Pancreas (tissue), 10 donors: ENCODE measurements around the gene NFYC. TPM values are rescaled to one million over a fixed set of nuclear protein-coding genes. Genes with fewer than 3 reads are reported as not detected.
A peak's percentile ranks its signal among the peaks of the same experiment; 100 is the strongest.

Experiments
- ATAC-seq, 4 donors: fragments of 200-7000 bp; cut with Tn5 transposase; one replicate each; pipeline versions ENCODE4 v1.8.0 to v1.9.1; 2020; ENCODE audit warnings: mild to moderate bottlenecking in 4 of 4, moderate library complexity in 4 of 4
- DNase-seq, 6 donors: peaks; one replicate each; pipeline ENCODE4 v3.0.0-alpha.2; 2020
- FAIRE-seq: peaks from 2 replicates; lab custom pipeline; 2012; peaks lifted over from hg19 to GRCh38; lab: Jason Lieb, UNC
- H3K27ac ChIP-seq, 4 donors: fragments of 200-600 bp; sonication (generic); 1 replicate in 3 of 4; 2 replicates in 1 of 4; pipeline versions ENCODE4 v1.5.0 to v1.8.0; 2020
- H3K27me3 ChIP-seq, 4 donors: fragments of 200-600 bp; one replicate each; pipeline ENCODE4 v1.8.0; 2021
- H3K36me3 ChIP-seq, 3 donors: fragments of 200-600 bp; sonication (generic) in 1 of 3; one replicate each; pipeline versions ENCODE4 v1.5.0 to v1.8.0; 2020 to 2021
- H3K4me1 ChIP-seq, 3 donors: fragments of 200-600 bp; one replicate each; pipeline ENCODE4 v1.8.0; 2021
- H3K4me3 ChIP-seq, 4 donors: fragments of 200-600 bp; sonication (generic) in 2 of 4; one replicate each; pipeline versions ENCODE4 v1.5.0 to v1.8.0; 2020 to 2021
- H3K9me3 ChIP-seq, 4 donors: fragments of 200-600 bp; one replicate each; pipeline ENCODE4 v1.8.0; 2021
- WGBS, 2 donors: extraction: QIAGEN DNeasy Blood & Tissue Kit; methylation state at CpG; one replicate each; pipeline ENCODE4 v1.1.7; 2013; 5-methylcytosine and 5-hydroxymethylcytosine counted together
- intact Hi-C, 3 donors: fragments of 100-400 bp; cut with DNase I; formaldehyde crosslinking; loops; one replicate each; pipeline versions ENCODE4 v1.11.1 to v1.14.2; 2022
- polyA plus RNA-seq, 2 donors: library from polyadenylated mRNA; stranded (reverse); fragments of 200-250 nt; gene quantifications; one replicate each; pipeline ENCODE4 v1.2.3, GENCODE V29; 2013
- total RNA-seq, 6 donors: library from RNA; stranded (reverse); fragmentation: NEBNext Ultra II Directional in 4 of 6; extraction: Animal tissue kit (Norgen Biotek cat#: 25700) in 4 of 6; gene quantifications; one replicate each; pipeline versions ENCODE4 v1.2.1 to v1.2.4, GENCODE V29; 2021 to 2023
- TF ChIP-seq, protein P1 (sequence below), 4 donors: fragments of 200-600 bp; sonication (generic) in 3 of 4; IDR thresholded peaks; one replicate each; pipeline versions ENCODE4 v1.5.0 to v1.8.0; 2021; ENCODE audit warnings: antibody characterized with exemption in 4 of 4
- donor health status: healthy with polysubstance abuse.
- donor health status: DM: no; HTN: no; CAD: no; lungs with moderate emphysema.
- donor health status: DM: no; HTN: no; CAD: no.
- donor health status: control.
- donor health status: control.
- donor health status: Bipolar disorder and iron deficiency.
- donor health status: DM: yes; HTN: yes; CAD: no.
- donor health status: DM: no; HTN: no; CAD: no.
- donor health status: DM: no; HTN: no; CAD: no.
- donor health status: DM: yes; HTN: yes; CAD: no.

Gene NFYC
- total and polyA plus RNA-seq, 8 donors, result 21.3 to 39.6 (median 28.2) TPM

GRCh38 chr1:40786995-40787705 is 95.6 kb downstream of the NFYC start:
- TF ChIP-seq, protein P1, sequence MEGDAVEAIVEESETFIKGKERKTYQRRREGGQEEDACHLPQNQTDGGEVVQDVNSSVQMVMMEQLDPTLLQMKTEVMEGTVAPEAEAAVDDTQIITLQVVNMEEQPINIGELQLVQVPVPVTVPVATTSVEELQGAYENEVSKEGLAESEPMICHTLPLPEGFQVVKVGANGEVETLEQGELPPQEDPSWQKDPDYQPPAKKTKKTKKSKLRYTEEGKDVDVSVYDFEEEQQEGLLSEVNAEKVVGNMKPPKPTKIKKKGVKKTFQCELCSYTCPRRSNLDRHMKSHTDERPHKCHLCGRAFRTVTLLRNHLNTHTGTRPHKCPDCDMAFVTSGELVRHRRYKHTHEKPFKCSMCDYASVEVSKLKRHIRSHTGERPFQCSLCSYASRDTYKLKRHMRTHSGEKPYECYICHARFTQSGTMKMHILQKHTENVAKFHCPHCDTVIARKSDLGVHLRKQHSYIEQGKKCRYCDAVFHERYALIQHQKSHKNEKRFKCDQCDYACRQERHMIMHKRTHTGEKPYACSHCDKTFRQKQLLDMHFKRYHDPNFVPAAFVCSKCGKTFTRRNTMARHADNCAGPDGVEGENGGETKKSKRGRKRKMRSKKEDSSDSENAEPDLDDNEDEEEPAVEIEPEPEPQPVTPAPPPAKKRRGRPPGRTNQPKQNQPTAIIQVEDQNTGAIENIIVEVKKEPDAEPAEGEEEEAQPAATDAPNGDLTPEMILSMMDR (IDR thresholded peaks at IDR 0.05), result no peak
- intact Hi-C loops, result no loop called here
- Histone ChIP-seq H3K27ac (no peak overlapping the region), H3K36me3 (no peaks in the 10 kb centered on the region), H3K27me3 (no peaks in the 10 kb centered on the region), H3K4me1 (peaks cover 0 to 5% (median 0%) of the 10 kb centered on the region in 3 donors), H3K4me3 (no peak overlapping the region), H3K9me3 (no peaks in the 10 kb centered on the region)
- ATAC-seq (no peak), FAIRE-seq (no peak), DNase-seq (peak in 1 of 6 donors; percentile 25)
- WGBS, 2 donors, result 94 to 96% methylated on average over 9 of the region's 9 CpGs

DNA sequence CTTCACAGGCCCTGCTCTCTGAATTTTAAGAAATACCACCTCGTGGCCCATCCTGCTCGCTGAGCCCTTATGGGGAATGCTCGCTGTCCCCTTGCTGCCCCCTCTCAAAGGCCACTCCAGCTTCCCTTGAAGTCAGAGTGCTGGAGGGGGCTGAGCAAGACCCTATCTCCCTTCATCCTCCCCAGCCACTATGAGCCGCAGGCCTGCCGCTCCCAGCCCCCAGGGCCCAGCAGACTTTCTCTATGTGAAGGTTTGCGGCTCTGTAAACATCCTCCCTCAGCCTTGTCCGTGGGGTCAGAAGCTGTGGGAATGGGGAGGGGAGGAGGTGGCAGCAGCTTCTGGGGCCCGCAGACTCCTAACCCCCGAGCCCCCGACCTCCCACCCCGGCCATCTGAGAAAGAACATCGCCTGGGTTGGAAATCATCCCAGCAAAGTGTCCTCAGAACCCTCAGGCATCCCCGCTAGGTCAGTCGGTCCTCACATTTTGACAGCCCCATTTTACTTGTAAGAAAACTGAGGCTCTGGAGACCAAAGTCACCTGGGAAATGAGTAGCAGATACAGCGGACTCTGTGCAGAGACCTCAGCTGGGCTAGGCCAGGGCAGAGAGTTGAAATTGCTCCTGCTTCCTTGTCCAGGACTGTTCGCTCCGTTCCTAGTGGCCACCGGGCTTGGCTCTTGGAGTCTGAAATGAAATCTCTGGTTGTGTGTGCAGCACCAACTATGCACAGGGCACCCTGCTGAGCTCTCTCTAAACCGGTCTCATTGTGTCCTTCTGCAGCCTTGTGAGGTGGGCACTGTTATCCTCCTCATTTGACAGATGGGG is 96.4 kb downstream of the NFYC start:
- H3K27ac ChIP-seq, result no peak overlapping the region
- H3K4me1 ChIP-seq, result no peaks in the 10 kb centered on the region
- FAIRE-seq, result no peak

DNA sequence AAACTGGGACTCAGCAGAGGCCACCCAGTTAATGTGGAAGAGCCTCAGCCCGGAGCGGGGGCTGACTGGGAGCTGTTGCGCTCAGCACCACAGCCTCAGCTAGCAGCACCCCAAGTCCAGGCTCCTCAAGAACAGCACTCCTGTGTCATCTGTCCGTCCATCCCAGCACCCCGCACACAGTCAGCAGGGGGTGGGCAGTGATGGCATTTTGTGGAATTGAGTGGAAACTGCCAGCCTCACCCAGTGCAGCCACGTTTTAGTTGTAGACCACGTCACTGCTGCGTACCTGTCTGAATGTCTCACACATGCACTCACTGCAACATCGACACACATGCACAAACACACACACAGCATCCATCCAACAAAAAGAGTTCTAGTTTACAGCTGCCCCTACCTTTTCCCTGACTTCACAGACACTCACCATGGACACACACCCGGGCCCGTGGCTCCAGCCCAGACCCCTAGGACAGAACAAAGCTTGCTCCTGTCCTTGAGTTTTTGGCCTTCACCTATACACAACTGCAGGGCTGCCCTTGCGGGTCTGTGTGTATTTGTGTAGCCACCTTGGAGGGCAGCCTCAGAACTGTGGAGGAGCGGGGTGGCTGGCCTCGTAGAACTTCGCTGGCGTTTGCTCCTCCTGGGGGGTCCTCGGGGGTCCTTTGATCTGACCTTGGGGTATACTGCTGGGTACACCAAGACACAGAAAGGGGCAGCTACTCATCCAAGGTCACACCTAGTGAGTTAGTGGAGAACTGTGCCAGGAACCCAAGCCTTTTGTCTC is 97.2 kb downstream of the NFYC start:
- DNase-seq, result peak in 1 of 6 donors; percentile 24
- Histone ChIP-seq H3K27me3 (no peaks in the 10 kb centered on the region), H3K27ac (no peak overlapping the region), H3K4me1 (no peaks in the 10 kb centered on the region), H3K36me3 (no peaks in the 10 kb centered on the region), H3K4me3 (no peak overlapping the region), H3K9me3 (no peaks in the 10 kb centered on the region)
- WGBS, 2 donors, result 77% methylated on average over 17 of the region's 17 CpGs
- TF ChIP-seq, protein P1 (IDR thresholded peaks at IDR 0.05), result no peak
- FAIRE-seq, result no peak
- no peak for ATAC-seq
- intact Hi-C loops, result no loop called here

More for the DNA sequence above, 96.4 kb downstream of the NFYC start:
- Histone ChIP-seq H3K9me3 (no peaks in the 10 kb centered on the region), H3K36me3 (no peaks in the 10 kb centered on the region), H3K4me3 (no peak overlapping the region), H3K27me3 (no peaks in the 10 kb centered on the region)
- intact Hi-C loops, result no loop called here
- TF ChIP-seq, protein P1 (IDR thresholded peaks at IDR 0.05), result no peak
- DNase-seq, result peak in 1 of 6 donors; percentile 30
- WGBS, 2 donors, result 86 to 88% methylated on average over 19 of the region's 19 CpGs
- no peak for ATAC-seq

- TF ChIP-seq, protein P1 (IDR thresholded peaks at IDR 0.05), result no peak
- Histone ChIP-seq H3K9me3 (no peaks in the 10 kb centered on the region), H3K4me3 (no peak overlapping the region), H3K36me3 (no peaks in the 10 kb centered on the region), H3K27ac (no peak overlapping the region), H3K4me1 (no peaks in the 10 kb centered on the region), H3K27me3 (no peaks in the 10 kb centered on the region)
- 60 to 71% methylated on average over 2 of the region's 2 CpGs for WGBS, 2 donors
- no peak for ATAC-seq
- no peak for DNase-seq
- intact Hi-C loops, result no loop called here
- no peak for FAIRE-seq
Observed at GRCh38 chr1:40789342-40789598, 97.8 kb downstream of the NFYC start.
